NB4 (cell line): ENCODE results near the gene TSPAN33.

ENCODE experiments used
- CTCF ChIP-seq: IDR thresholded peaks from one replicate; pipeline ENCODE4 v1.5.1; 2012; ENCODE audit warnings: low read depth, low read length
- MAX ChIP-seq: IDR thresholded peaks from 2 replicates; pipeline ENCODE4 v1.6.1; 2011; ENCODE audit warnings: low read depth, low read length
- MYC ChIP-seq: IDR thresholded peaks from 2 replicates; pipeline ENCODE4 v1.6.1; 2011; ENCODE audit warnings: low read depth, low read length
- POLR2A ChIP-seq: IDR thresholded peaks from 2 replicates; pipeline ENCODE4 v1.6.1; 2011; ENCODE audit warnings: mild to moderate bottlenecking; ENCODE audit not compliant: insufficient read length; ENCODE audit errors: extremely low read depth

GRCh38 chr7:129205987-129206785 is 61.7 kb downstream of the TSPAN33 start:
- TF ChIP-seq CTCF (no peak), MYC (no peak), MAX (no peak), POLR2A (no peak)
